Spleen (tissue), 7 donors: ENCODE data around the gene TXNDC11.

Source experiments
- CTCF ChIP-seq, 11 experiments: fragments of 200-600 bp in 7 of 11; fragments of 450-650 bp in 4 of 11; sonication (generic) in 4 of 11; IDR thresholded peaks in 8 of 11; conservative IDR thresholded peaks in 3 of 11; 1 replicate in 7 of 11; 2 replicates in 4 of 11; pipeline versions ENCODE4 v1.4.0 to v1.8.0; 2016 to 2021; ENCODE audit warnings: antibody characterized with exemption in 11 of 11, inconsistent platforms in 4 of 11, mild to moderate bottlenecking in 1 of 11
- POLR2A ChIP-seq, 3 donors: fragments of 450-650 bp; IDR thresholded peaks; one replicate each; pipeline ENCODE4 v1.5.1; 2017; ENCODE audit warnings: antibody characterized with exemption in 3 of 3, mild to moderate bottlenecking in 1 of 3
- donor health status: DM: no; HTN: no; CAD: no; lungs with moderate emphysema.
- donor health status: DM: no; HTN: no; CAD: no.
- donor health status: DM: no; HTN: no; CAD: no.

GRCh38 chr16:11757671-11758545 is 15.3 kb upstream of the TXNDC11 start:
- TF ChIP-seq POLR2A (IDR thresholded peaks at IDR 0.05) (no peak), CTCF (IDR thresholded peaks at IDR 0.05 in 8 of 11, conservative IDR thresholded peaks at IDR 0.05 in 3 of 11) (no peak)
